Tibial nerve (tissue), 4 donors: ENCODE data around the gene LZTR1. TPM values are rescaled to one million over a fixed set of nuclear protein-coding genes. Genes with fewer than 3 reads are reported as not detected.

Experiments
- DNase-seq, 2 donors: peaks; one replicate each; pipeline ENCODE4 v3.0.0-alpha.2; 2019; ENCODE audit warnings: low spot score in 2 of 2
- H3K27ac ChIP-seq, 4 donors: fragments of 200-600 bp; sonication (generic) in 3 of 4; one replicate each; pipeline ENCODE4 v1.5.1; 2017 to 2019; ENCODE audit warnings: mild to moderate bottlenecking in 1 of 4
- H3K27me3 ChIP-seq, 2 donors: fragments of 200-600 bp; sonication (generic) in 1 of 2; one replicate each; pipeline versions ENCODE4 v1.5.1 to v1.6.0; 2017 to 2019
- H3K36me3 ChIP-seq, 3 donors: fragments of 200-600 bp; sonication (generic); one replicate each; pipeline ENCODE4 v1.5.1; 2018 to 2019
- H3K4me1 ChIP-seq, 4 donors: fragments of 200-600 bp; sonication (generic) in 3 of 4; one replicate each; pipeline ENCODE4 v1.5.1; 2017 to 2019
- H3K4me3 ChIP-seq, 4 donors: fragments of 200-600 bp; sonication (generic) in 3 of 4; one replicate each; pipeline ENCODE4 v1.5.1; 2017 to 2019; ENCODE audit warnings: mild to moderate bottlenecking in 1 of 4, moderate library complexity in 1 of 4
- H3K9me3 ChIP-seq, 4 donors: fragments of 200-600 bp; sonication (generic) in 3 of 4; one replicate each; pipeline ENCODE4 v1.5.1; 2017 to 2019
- EP300 ChIP-seq, 2 donors: sonication (generic); formaldehyde crosslinking; IDR thresholded peaks; one replicate each; pipeline ENCODE4 v1.6.1; 2017; ENCODE audit warnings: antibody characterized with exemption in 2 of 2, mild to moderate bottlenecking in 1 of 2
- POLR2A ChIP-seq, 2 donors: fragments of 450-650 bp; IDR thresholded peaks; one replicate each; pipeline ENCODE4 v1.6.1; 2017; ENCODE audit warnings: antibody characterized with exemption in 2 of 2, mild to moderate bottlenecking in 2 of 2, moderate library complexity in 2 of 2
- WGBS, 2 donors: methylation state at CpG; one replicate each; pipeline ENCODE4 v1.1.5; 2018; 5-methylcytosine and 5-hydroxymethylcytosine counted together
- total RNA-seq, 4 donors: library from RNA; depleted of rRNA; stranded (reverse); fragments of >200 nt; gene quantifications; one replicate each; pipeline ENCODE4 v1.1.0, GENCODE V29; 2016
- TF ChIP-seq, protein P1 (sequence below), 5 experiments: fragments of 200-600 bp in 3 of 5; fragments of 450-650 bp in 2 of 5; sonication (generic) in 3 of 5; IDR thresholded peaks; one replicate each; pipeline ENCODE4 v1.5.1; 2016 to 2019; ENCODE audit warnings: antibody characterized with exemption in 5 of 5, mild to moderate bottlenecking in 3 of 5, moderate library complexity in 2 of 5

LZTR1 gene
- total RNA-seq, 4 donors from 2014 or later, result 59.8 to 127 (median 66.5) TPM

DNA sequence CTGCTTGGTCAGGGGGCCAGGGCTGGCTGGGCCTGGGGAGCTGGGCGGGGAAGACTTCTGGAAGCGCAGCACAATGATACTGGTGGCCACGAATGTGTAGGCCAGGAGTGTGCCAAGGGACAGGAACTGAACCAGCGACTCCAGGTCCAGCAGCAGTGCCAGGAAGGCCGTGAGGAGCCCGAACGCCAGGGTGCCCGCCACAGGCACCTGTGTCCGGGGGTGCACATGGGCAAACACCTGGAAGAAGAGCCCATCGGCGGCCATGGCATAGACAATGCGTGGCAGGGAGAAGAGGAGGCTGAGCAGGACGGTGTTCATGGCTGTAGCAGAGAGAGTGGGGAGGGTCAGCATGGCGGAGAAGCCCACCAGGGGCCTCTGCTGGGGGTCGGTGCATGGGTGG lies 47.9 kb downstream of the LZTR1 start:
- H3K4me3 ChIP-seq, result no peak overlapping the region
- H3K27ac ChIP-seq, result no peak overlapping the region
- H3K27me3 ChIP-seq, result peaks cover 0 to 40% of the 10 kb centered on the region in 2 donors
- TF ChIP-seq EP300 (IDR thresholded peaks at IDR 0.05) (no peak), POLR2A (IDR thresholded peaks at IDR 0.05) (no peak)
- TF ChIP-seq, protein P1, sequence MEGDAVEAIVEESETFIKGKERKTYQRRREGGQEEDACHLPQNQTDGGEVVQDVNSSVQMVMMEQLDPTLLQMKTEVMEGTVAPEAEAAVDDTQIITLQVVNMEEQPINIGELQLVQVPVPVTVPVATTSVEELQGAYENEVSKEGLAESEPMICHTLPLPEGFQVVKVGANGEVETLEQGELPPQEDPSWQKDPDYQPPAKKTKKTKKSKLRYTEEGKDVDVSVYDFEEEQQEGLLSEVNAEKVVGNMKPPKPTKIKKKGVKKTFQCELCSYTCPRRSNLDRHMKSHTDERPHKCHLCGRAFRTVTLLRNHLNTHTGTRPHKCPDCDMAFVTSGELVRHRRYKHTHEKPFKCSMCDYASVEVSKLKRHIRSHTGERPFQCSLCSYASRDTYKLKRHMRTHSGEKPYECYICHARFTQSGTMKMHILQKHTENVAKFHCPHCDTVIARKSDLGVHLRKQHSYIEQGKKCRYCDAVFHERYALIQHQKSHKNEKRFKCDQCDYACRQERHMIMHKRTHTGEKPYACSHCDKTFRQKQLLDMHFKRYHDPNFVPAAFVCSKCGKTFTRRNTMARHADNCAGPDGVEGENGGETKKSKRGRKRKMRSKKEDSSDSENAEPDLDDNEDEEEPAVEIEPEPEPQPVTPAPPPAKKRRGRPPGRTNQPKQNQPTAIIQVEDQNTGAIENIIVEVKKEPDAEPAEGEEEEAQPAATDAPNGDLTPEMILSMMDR (IDR thresholded peaks at IDR 0.05), result no peak
- DNase-seq, result no peak
- peaks cover 0 to 18% (median 9%) of the 10 kb centered on the region in 4 donors for H3K4me1 ChIP-seq
- 91 to 96% methylated on average over 15 of the region's 15 CpGs for WGBS, 2 donors
- no peaks in the 10 kb centered on the region for H3K9me3 ChIP-seq
- H3K36me3 ChIP-seq, result no peaks in the 10 kb centered on the region

DNA sequence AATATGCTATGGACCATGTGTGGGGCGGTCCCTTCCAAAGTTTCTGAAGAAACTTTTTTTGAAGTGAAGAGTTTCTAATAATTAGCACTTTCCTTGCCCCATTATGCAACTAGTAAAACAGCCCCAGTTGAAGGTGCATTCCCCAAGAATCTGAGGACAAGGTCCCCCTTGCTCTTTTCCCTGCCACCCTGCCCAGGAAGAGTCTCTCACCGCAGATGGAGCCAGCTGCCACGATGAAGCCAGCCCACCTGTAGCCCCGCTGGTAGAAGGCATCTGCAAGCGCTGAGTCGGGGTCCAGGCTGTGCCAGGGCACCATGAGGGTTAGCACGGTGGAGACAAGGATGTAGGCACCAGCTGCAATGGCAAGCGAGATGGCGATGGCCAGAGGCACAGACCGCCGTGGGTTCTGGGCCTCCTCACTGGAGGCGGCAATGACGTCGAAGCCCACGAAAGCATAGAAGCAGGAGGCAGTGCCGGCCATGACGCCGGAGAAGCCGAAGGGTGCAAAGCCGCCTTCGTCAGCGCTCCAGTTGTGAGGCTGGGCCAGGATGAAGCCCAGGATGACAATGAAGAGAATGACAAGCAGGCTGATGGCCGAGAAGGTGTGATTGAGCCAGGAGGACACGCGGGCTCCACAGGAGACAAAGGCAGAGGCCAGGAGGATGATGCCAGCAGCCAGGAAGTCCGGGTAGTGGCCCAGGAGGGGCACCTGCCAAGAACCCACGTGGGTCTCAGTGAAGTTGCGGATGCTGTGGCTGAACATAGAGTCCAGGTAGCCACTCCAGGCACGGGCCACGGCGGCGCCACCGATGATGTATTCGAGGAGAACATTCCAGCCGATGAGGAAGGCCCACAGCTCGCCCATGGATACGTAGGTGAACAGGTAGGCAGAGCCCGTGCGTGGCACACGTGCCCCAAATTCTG lies 48.8 kb downstream of the LZTR1 start:
- WGBS, 2 donors, result 92 to 93% methylated on average over 36 to 40 of the region's 40 CpGs
- no peak for DNase-seq
- H3K27ac ChIP-seq, result no peak overlapping the region
- TF ChIP-seq, protein P1 (IDR thresholded peaks at IDR 0.05), result no peak
- TF ChIP-seq EP300 (IDR thresholded peaks at IDR 0.05), result no peak
- no peak for TF ChIP-seq POLR2A (IDR thresholded peaks at IDR 0.05)
- H3K4me1 ChIP-seq, result peaks cover 0 to 18% (median 9%) of the 10 kb centered on the region in 4 donors
- H3K27me3 ChIP-seq, result peaks cover 0 to 40% of the 10 kb centered on the region in 2 donors
- H3K9me3 ChIP-seq, result no peaks in the 10 kb centered on the region
- H3K36me3 ChIP-seq, result no peaks in the 10 kb centered on the region
- no peak overlapping the region for H3K4me3 ChIP-seq

DNA sequence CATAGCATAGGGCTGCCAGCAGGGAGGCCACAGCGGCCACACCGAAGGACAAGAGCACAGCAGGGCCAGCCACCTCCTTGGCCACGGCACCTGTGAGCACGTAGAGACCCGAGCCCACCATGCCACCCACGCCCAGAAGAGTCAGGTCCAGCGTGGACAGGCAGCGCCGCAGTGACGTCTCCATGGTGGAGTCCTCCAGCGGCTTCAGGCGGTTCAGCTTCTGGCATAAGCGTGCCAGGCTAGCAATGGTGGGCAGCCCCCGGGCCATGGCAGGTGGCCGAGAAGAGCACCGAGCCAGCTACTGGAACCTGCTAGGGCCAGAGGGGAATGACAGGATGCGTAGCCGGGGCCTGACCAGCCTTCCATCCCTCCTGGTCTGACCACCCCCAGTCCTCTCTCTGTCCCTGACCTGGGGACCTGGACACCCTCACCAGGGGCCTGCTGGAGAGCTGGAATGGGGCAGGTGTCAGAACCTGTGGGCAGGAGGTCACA lies 49.5 kb downstream of the LZTR1 start:
- peaks cover 0 to 18% (median 9%) of the 10 kb centered on the region in 4 donors for H3K4me1 ChIP-seq
- H3K9me3 ChIP-seq, result no peaks in the 10 kb centered on the region
- TF ChIP-seq, protein P1 (IDR thresholded peaks at IDR 0.05), result no peak
- TF ChIP-seq EP300 (IDR thresholded peaks at IDR 0.05) (no peak), POLR2A (IDR thresholded peaks at IDR 0.05) (no peak)
- H3K36me3 ChIP-seq, result no peaks in the 10 kb centered on the region
- DNase-seq, result no peak
- no peak overlapping the region for H3K27ac ChIP-seq
- 92% methylated on average over 11 of the region's 18 CpGs; no CpG with 5 or more reads in 1 of the 2 donors for WGBS, 2 donors
- H3K4me3 ChIP-seq, result peak overlapping the region in 2 of 4 donors; percentile 37 to 47
- peaks cover 0 to 40% of the 10 kb centered on the region in 2 donors for H3K27me3 ChIP-seq

DNA sequence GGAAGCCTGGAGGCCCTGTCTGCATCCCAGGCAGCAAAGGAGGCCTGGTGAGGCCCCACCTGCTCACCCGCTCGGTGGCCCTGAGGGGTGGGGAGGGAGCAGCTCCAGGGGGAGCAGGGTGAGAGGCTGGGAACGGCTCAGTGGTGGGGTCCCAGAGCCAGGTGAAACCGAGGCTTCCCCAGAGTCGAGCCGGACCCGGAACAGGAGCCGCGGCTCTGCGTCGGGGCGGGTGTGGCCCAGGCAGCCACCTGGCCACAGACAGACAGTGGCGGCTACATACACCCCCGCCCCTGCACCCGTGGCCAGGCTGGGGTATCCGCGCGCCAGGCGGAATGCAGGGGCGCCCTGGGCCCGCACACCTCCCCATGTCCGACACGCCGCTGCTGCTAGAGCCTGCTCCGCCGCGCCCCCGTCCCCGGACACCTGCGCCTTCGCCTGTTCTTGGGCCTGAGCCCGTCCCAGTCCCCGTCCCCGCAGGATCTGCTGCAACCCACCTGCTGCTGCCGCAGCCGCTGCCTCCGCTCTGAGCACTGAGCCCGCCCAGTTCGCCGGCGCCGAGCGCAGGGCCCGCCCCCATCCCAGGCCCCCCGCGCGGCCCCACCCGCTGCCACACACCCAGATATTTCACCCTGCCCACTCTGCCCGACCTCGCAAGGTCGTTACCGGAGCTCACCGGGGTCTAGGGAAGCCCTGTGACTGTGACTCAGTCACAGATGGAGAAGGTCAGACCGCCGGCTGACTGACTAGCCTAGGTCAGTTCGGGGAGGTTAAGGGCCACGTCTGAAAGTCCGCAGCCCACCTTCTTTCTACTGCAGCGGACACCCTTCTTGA lies 50.2 kb downstream of the LZTR1 start, which contains the start of gene SLC7A4:
Gene SLC7A4 (minus strand): TSS at position 525 of the 831 bp plus-strand sequence. CDS start 749 bp downstream, outside the sequence.
- Histone ChIP-seq H3K4me1 (peaks cover 0 to 20% (median 9%) of the 10 kb centered on the region in 4 donors), H3K9me3 (no peaks in the 10 kb centered on the region), H3K27ac (peak within 1 kb of the TSS in 1 of 4 donors; percentile 12), H3K4me3 (peak within 1 kb of the TSS in 3 of 4 donors; percentile 25 to 47 (median 37)), H3K27me3 (peaks cover 0 to 40% of the 10 kb centered on the region in 2 donors), H3K36me3 (no peaks in the 10 kb centered on the region)
- TF ChIP-seq EP300 (IDR thresholded peaks at IDR 0.05) (no peak), POLR2A (IDR thresholded peaks at IDR 0.05) (no peak)
- TF ChIP-seq, protein P1 (IDR thresholded peaks at IDR 0.05), result no peak
- WGBS, 2 donors, result 4 to 8% methylated on average over 16 to 46 of the region's 59 CpGs
- no peak for DNase-seq
